Common myeloid progenitor, CD34-positive (primary cell): ENCODE data around the gene NSUN3.

ENCODE experiments used
- CTCF ChIA-PET: fragments of 350-600 bp; sonication (Branson Sonifier 250); formaldehyde crosslinking; loops from one replicate; lab custom pipeline; 2021; ENCODE audit warnings: antibody characterized with exemption; lab: Charles Lee
- POLR2A ChIA-PET: fragments of 350-600 bp; sonication (Branson Sonifier 250); formaldehyde crosslinking; loops from one replicate; lab custom pipeline; 2021; ENCODE audit warnings: antibody characterized with exemption; lab: Charles Lee
- DNase-seq, 3 donors: peaks; one replicate each; pipeline versions ENCODE4 v3.0.0 to v3.0.0-alpha.2; 2013
- H3K27ac ChIP-seq, 2 experiments: 1 replicate in 1 of 2; 2 replicates in 1 of 2; pipeline ENCODE4 v1.7.0; 2013; ENCODE audit warnings: inconsistent platforms in 2 of 2, low read length in 2 of 2, mild to moderate bottlenecking in 2 of 2, low read depth in 1 of 2, moderate library complexity in 1 of 2; ENCODE audit not compliant: severe bottlenecking in 2 of 2, insufficient read depth in 1 of 2, poor library complexity in 1 of 2
- H3K27me3 ChIP-seq, 5 experiments: replicated peaks in 2 of 5; 1 replicate in 3 of 5; 2 replicates in 2 of 5; pipeline versions ENCODE4 v1.6.1 to v1.7.0; 2013; ENCODE audit warnings: low read length in 4 of 5, mild to moderate bottlenecking in 2 of 5, moderate library complexity in 2 of 5, inconsistent platforms in 1 of 5; ENCODE audit not compliant: insufficient read depth in 5 of 5, control insufficient read depth in 4 of 5
- H3K36me3 ChIP-seq, 4 experiments: 1 replicate in 2 of 4; 2 replicates in 2 of 4; pipeline versions ENCODE4 v1.6.1 to v1.7.0; 2013; ENCODE audit warnings: low read length in 3 of 4, control low read depth in 1 of 4, mild to moderate bottlenecking in 1 of 4; ENCODE audit not compliant: control insufficient read depth in 4 of 4, insufficient read depth in 4 of 4
- H3K4me1 ChIP-seq, 4 experiments: 1 replicate in 3 of 4; 2 replicates in 1 of 4; pipeline versions ENCODE4 v1.6.1 to v1.7.1; 2013; ENCODE audit warnings: low read length in 3 of 4, mild to moderate bottlenecking in 3 of 4, control low read depth in 1 of 4, inconsistent platforms in 1 of 4, moderate library complexity in 1 of 4; ENCODE audit not compliant: control insufficient read depth in 4 of 4, insufficient read depth in 4 of 4; ENCODE audit errors: control extremely low read depth in 1 of 4
- H3K4me3 ChIP-seq, 7 experiments: 1 replicate in 4 of 7; 2 replicates in 3 of 7; pipeline versions ENCODE4 v1.5.1 to v1.7.0; 2013; ENCODE audit warnings: mild to moderate bottlenecking in 7 of 7, low read length in 6 of 7, moderate library complexity in 6 of 7, inconsistent platforms in 2 of 7, low read depth in 2 of 7, control low read depth in 1 of 7; ENCODE audit not compliant: insufficient read depth in 4 of 7, control insufficient read depth in 1 of 7; ENCODE audit errors: extremely low read depth in 1 of 7
- H3K9me3 ChIP-seq, 5 experiments: 1 replicate in 4 of 5; 2 replicates in 1 of 5; pipeline versions ENCODE4 v1.6.1 to v1.7.1; 2013; ENCODE audit warnings: low read length in 4 of 5, mild to moderate bottlenecking in 2 of 5, inconsistent platforms in 1 of 5, low read depth in 1 of 5, moderate library complexity in 1 of 5; ENCODE audit not compliant: control insufficient read depth in 4 of 5, insufficient read depth in 2 of 5; ENCODE audit errors: control extremely low read depth in 1 of 5
- WGBS: methylation state at CpG from one replicate; pipeline ENCODE4 v1.1.5; 2013; ENCODE audit not compliant: insufficient coverage; 5-methylcytosine and 5-hydroxymethylcytosine counted together

The NSUN3 gene

DNA sequence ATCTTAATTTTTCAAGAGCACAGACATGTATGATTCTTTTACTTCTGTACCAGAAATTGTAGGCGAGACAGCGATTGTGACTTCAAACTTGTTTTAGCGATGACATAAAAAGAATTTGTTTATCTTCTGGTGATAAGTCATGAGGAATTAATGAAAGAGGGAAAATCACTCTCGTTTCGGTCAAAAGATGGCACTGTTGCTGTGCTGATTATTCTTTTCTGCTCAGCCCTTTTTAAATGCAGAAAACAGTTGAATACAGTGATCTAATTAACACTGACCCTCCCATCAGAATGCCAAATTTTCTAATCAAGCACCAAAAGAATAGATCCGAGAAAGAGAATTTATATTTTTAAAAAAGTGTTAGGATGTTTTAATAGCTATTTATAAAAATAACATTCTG, 52.6 kb downstream of the NSUN3 start:
- WGBS = 10% methylated on average over 2 of the region's 6 CpGs
- peak; percentile 48 to 67 (median 57) for DNase-seq
- Histone ChIP-seq H3K4me1 (peaks cover 0 to 14% (median 6%) of the 10 kb centered on the region in 4 experiments), H3K36me3 (peaks cover 0 to 16% (median 9%) of the 10 kb centered on the region in 4 experiments), H3K4me3 (no peak overlapping the region), H3K27me3 (no peaks in the 10 kb centered on the region), H3K27ac (no peak overlapping the region), H3K9me3 (no peaks in the 10 kb centered on the region)
- POLR2A ChIA-PET = no interaction called here
- CTCF ChIA-PET = interaction anchor here (0.7 to 1.5 kb wide), 5 partner anchors 22 to 188 kb away, joined by 3 to 4 read pairs (median 3); no protein-coding TSS in a partner anchor

DNA sequence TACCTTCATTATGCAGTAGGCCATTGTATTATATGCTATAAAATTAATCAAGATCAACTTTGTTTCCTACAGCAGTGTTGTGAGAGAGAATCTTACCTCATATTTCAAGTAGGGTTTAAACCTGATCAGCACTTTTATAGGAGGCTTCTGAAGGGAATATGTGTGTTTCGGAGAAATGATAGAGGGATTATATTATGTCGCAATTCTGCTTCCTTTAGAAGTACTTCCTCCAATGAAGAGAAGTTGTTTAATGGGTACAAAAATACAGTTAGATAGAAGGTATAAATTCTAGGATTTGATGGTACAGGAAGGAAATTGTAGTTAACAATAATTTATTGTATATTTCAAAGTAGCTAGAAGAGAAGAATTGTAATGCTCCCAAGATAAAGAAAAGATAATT, 54.9 kb downstream of the NSUN3 start:
- 10% methylated on average over 2 of the region's 2 CpGs for WGBS
- H3K4me3 ChIP-seq = peak overlapping the region in 1 of 7 experiments; percentile 2
- CTCF ChIA-PET = interaction anchor here (0.7 to 0.8 kb wide), 2 partner anchors 80 to 116 kb away, joined by 3 read pairs; no protein-coding TSS in a partner anchor
- no peaks in the 10 kb centered on the region for H3K9me3 ChIP-seq
- DNase-seq = no peak
- POLR2A ChIA-PET = no interaction called here
- peaks cover 0 to 14% (median 6%) of the 10 kb centered on the region in 4 experiments for H3K4me1 ChIP-seq
- H3K36me3 ChIP-seq = peaks cover 0 to 3% (median 2%) of the 10 kb centered on the region in 4 experiments
- H3K27ac ChIP-seq = no peak overlapping the region
- no peaks in the 10 kb centered on the region for H3K27me3 ChIP-seq

DNA sequence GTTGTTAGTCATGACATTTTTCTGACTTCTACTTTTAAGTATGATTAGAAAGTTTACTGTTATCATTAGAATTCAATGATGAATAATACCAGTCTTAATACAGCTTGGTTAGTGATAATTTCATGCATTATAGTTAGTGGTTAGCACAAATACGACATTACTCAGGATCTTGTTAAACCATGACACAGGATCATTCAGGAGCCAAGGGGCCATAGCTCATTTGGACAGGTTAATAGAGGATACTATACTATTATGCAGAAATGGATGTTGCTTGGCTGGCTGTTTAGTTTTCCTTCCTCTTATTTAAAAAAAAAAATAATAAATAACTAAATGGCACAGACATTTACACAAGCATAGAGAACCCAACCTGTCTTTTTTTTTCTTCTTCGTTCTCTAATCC, 55.5 kb downstream of the NSUN3 start:
- Histone ChIP-seq H3K4me1 (peaks cover 0 to 14% (median 6%) of the 10 kb centered on the region in 4 experiments), H3K27me3 (no peaks in the 10 kb centered on the region), H3K36me3 (peaks cover 0 to 3% (median 2%) of the 10 kb centered on the region in 4 experiments), H3K9me3 (no peaks in the 10 kb centered on the region), H3K27ac (peak overlapping the region in 1 of 2 experiments; percentile 12), H3K4me3 (no peak overlapping the region)
- peak in 2 of 3 donors; percentile 17 to 40 for DNase-seq
- ChIA-PET POLR2A (no interaction called here), CTCF (interaction anchor here (0.5 to 0.8 kb wide), 3 partner anchors 81 to 130 kb away, joined by 3 read pairs; no protein-coding TSS in a partner anchor)
- WGBS = no CpG with 5 or more reads among the region's 2 CpGs

DNA sequence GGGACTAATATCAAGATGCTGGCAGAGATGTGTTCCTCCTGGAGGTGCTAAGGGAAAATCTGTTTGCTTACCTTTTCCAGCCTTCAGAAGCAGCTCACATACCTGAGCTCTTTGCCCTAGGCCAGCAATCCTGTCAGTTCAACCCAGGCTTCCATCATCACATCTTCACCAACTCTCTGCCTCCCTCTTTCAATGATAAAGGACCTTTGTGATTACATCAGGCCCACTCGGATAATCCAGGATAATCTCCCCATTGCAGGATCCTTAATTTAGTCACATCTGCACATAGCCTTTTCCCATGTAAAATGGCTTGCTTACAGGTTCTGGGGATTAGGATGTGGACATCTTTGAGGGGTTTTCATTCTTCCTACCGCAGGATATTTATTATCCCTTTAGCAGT, 58.3 kb downstream of the NSUN3 start:
- CTCF ChIA-PET = no interaction called here
- Histone ChIP-seq H3K9me3 (no peaks in the 10 kb centered on the region), H3K36me3 (peaks cover 2 to 14% (median 5%) of the 10 kb centered on the region in 4 experiments), H3K27me3 (no peaks in the 10 kb centered on the region), H3K4me1 (peaks cover 0 to 14% (median 4%) of the 10 kb centered on the region in 4 experiments), H3K27ac (no peak overlapping the region), H3K4me3 (no peak overlapping the region)
- 100% methylated on average over 1 of the region's 2 CpGs for WGBS
- POLR2A ChIA-PET = interaction anchor here (1.3 kb wide), 1 partner anchor 17 kb away, joined by 4 read pairs; no protein-coding TSS in a partner anchor
- no peak for DNase-seq

DNA sequence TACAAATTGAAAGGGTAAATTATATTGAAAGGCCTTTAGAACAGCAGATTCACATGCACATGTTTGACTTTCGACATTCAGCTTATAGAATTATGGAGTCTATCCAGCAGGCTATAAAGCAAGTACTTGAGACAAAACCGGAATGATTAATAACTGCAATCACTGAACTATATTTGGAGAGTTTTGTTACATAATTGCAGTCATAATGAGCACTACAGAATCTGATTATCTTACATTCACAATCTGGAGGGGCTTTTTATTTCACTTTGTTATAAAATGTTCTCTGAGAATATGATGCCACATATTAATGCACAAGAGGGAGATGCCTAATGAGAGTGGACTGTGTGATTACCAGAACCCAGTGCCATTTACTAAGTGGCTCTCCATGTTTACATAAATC, 64.3 kb downstream of the NSUN3 start:
- H3K27me3 ChIP-seq = no peaks in the 10 kb centered on the region
- CTCF ChIA-PET = interaction anchor here (1.1 kb wide), 1 partner anchor 16 kb away, joined by 3 read pairs; no protein-coding TSS in a partner anchor
- no peak overlapping the region for H3K4me3 ChIP-seq
- H3K36me3 ChIP-seq = peaks cover 0 to 34% (median 11%) of the 10 kb centered on the region in 4 experiments
- DNase-seq = no peak
- no peak overlapping the region for H3K27ac ChIP-seq
- WGBS = no CpG with 5 or more reads among the region's 2 CpGs
- H3K4me1 ChIP-seq = no peaks in the 10 kb centered on the region
- no peaks in the 10 kb centered on the region for H3K9me3 ChIP-seq
- POLR2A ChIA-PET = no interaction called here

DNA sequence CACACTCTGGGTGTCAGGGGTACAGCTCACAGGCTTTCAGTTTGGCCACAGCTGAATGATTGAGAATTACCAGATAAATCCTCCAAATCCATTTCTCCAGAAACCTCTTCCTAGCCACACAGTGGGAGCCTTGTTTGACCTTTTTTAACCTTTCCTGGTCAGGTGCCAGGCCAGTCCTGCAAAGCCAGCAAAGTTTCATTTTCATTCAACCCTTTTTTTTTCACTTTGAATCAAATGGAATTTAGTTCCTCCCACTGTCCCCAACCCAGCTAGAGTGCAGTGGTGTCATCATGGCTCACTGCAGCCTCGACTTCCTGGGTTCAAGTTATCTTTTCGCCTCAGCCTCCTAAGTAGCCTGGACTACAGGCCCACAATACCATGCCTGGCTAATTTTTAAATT, 67.8 kb downstream of the NSUN3 start:
- ChIA-PET POLR2A (no interaction called here), CTCF (no interaction called here)
- Histone ChIP-seq H3K27ac (no peak overlapping the region), H3K9me3 (no peaks in the 10 kb centered on the region), H3K27me3 (no peaks in the 10 kb centered on the region), H3K4me3 (no peak overlapping the region), H3K36me3 (peaks cover 0 to 23% (median 11%) of the 10 kb centered on the region in 4 experiments), H3K4me1 (no peaks in the 10 kb centered on the region)
- WGBS = no CpG with 5 or more reads among the region's 2 CpGs
- DNase-seq = no peak

DNA sequence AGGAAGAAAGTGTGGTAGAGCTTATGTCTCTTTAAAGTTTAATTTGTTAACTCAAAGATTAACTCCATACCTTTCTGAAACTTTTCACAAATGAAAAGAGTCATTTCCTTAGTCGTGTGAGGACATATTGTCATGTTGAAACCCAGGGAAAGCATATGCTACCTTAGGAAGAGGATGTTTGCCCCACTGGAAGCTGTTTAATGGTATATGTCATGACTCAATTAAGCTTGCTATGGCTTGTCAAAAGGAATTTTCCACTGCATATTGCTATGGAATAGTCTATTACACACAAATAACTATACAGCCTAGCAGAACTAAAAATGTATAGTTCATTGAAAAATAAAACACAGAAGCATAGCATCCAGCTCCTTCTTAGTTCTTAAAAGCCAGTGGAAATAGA, 69.9 kb downstream of the NSUN3 start:
- no CpG with 5 or more reads among the region's 1 CpG for WGBS
- Histone ChIP-seq H3K27me3 (no peaks in the 10 kb centered on the region), H3K27ac (no peak overlapping the region), H3K4me3 (no peak overlapping the region), H3K9me3 (no peaks in the 10 kb centered on the region), H3K4me1 (no peaks in the 10 kb centered on the region), H3K36me3 (peaks cover 0 to 11% (median 0%) of the 10 kb centered on the region in 4 experiments)
- POLR2A ChIA-PET = no interaction called here
- CTCF ChIA-PET = interaction anchor here (0.9 to 1.7 kb wide), 2 partner anchors 22 to 116 kb away, joined by 4 to 6 read pairs; no protein-coding TSS in a partner anchor
- DNase-seq = no peak
